H1 (cell line): ENCODE data around the gene ALG14.

Source experiments
- BACH1 ChIP-seq: IDR thresholded peaks from 2 replicates; pipeline ENCODE4 v1.6.1; 2012; ENCODE audit warnings: low read length, improper control_type of control experiment
- CTCF ChIP-seq, 3 experiments: IDR thresholded peaks; 1 replicate in 2 of 3; 2 replicates in 1 of 3; pipeline versions ENCODE4 v1.5.1 to v1.6.1; 2011; ENCODE audit warnings: low read length in 3 of 3, mild to moderate bottlenecking in 3 of 3, inconsistent platforms in 2 of 3, low read depth in 1 of 3, moderate library complexity in 1 of 3; ENCODE audit not compliant: insufficient read depth in 1 of 3; ENCODE audit errors: control extremely low read depth in 1 of 3
- EP300 ChIP-seq, 2 experiments: IDR thresholded peaks; 1 replicate in 1 of 2; 2 replicates in 1 of 2; pipeline ENCODE4 v1.6.1; 2011 to 2012; ENCODE audit warnings: low read depth in 2 of 2, low read length in 2 of 2, mild to moderate bottlenecking in 2 of 2, borderline replicate concordance in 1 of 2, inconsistent platforms in 1 of 2, moderate library complexity in 1 of 2
- JUND ChIP-seq: IDR thresholded peaks from 2 replicates; pipeline ENCODE4 v1.6.1; 2011; ENCODE audit warnings: mild to moderate bottlenecking, improper control_type of control experiment, low read length
- POLR2A ChIP-seq, 2 experiments: IDR thresholded peaks; 1 replicate in 1 of 2; 2 replicates in 1 of 2; pipeline ENCODE4 v1.6.1; 2011; ENCODE audit warnings: low read depth in 2 of 2, low read length in 2 of 2, mild to moderate bottlenecking in 2 of 2; ENCODE audit errors: control extremely low read depth in 1 of 2
- POLR2AphosphoS5 ChIP-seq: IDR thresholded peaks from 2 replicates; pipeline ENCODE4 v1.6.1; 2011; ENCODE audit warnings: low read depth, low read length
- RFX5 ChIP-seq: IDR thresholded peaks from 2 replicates; pipeline ENCODE4 v1.6.1; 2011; ENCODE audit warnings: low read depth, low read length, improper control_type of control experiment, borderline replicate concordance
- SP2 ChIP-seq: IDR thresholded peaks from 2 replicates; pipeline ENCODE4 v1.6.1; 2012; ENCODE audit warnings: mild to moderate bottlenecking, low read length, inconsistent platforms
- SRF ChIP-seq: IDR thresholded peaks from 2 replicates; pipeline ENCODE4 v1.6.1; 2011; ENCODE audit warnings: mild to moderate bottlenecking, low read depth, low read length, moderate library complexity
- TAF1 ChIP-seq: IDR thresholded peaks from 2 replicates; pipeline ENCODE4 v1.6.1; 2011; ENCODE audit warnings: mild to moderate bottlenecking, low read depth, low read length
- YY1 ChIP-seq: IDR thresholded peaks from 2 replicates; pipeline ENCODE4 v1.6.1; 2011; ENCODE audit warnings: low read depth, mild to moderate bottlenecking, low read length

- TF ChIP-seq CTCF (IDR thresholded peaks at IDR 0.05; ENCODE audit: control extremely low read depth in 1 of 3, insufficient read depth in 1 of 3, low read depth in 1 of 3, low read length in 3 of 3) = no peak
- TF ChIP-seq SRF = no peak
- TF ChIP-seq RFX5 = no peak
- no peak for TF ChIP-seq SP2
- TF ChIP-seq EP300 (IDR thresholded peaks at IDR 0.05; ENCODE audit: borderline replicate concordance in 1 of 2, low read depth in 2 of 2, low read length in 2 of 2) = no peak
- no peak for TF ChIP-seq JUND
- no peak for TF ChIP-seq TAF1
- TF ChIP-seq BACH1 = no peak
- peak; percentile 69 for TF ChIP-seq YY1
- TF ChIP-seq POLR2A (IDR thresholded peaks at IDR 0.05; ENCODE audit: control extremely low read depth in 1 of 2, low read depth in 2 of 2, low read length in 2 of 2) = no peak
- no peak for TF ChIP-seq POLR2AphosphoS5
Measured at GRCh38 chr1:94931254-94931841, 141.4 kb downstream of the ALG14 start.
